Uterus (tissue), 4 donors: ENCODE data around the gene SARS2. TPM values are rescaled to one million over a fixed set of nuclear protein-coding genes. Genes with fewer than 3 reads are reported as not detected.

ENCODE experiments used
- DNase-seq, 2 donors: peaks; one replicate each; pipeline ENCODE4 v3.0.0-alpha.2; 2019 to 2020
- H3K27ac ChIP-seq, 2 donors: fragments of 200-600 bp; sonication (generic); 1 replicate in 1 of 2; 2 replicates in 1 of 2; pipeline ENCODE4 v1.5.1; 2016 to 2018
- H3K27me3 ChIP-seq, 2 donors: fragments of 200-600 bp; sonication (generic); one replicate each; pipeline ENCODE4 v1.5.1; 2018 to 2019; ENCODE audit warnings: control low read depth in 1 of 2
- H3K36me3 ChIP-seq, 2 donors: fragments of 200-600 bp; sonication (generic); one replicate each; pipeline ENCODE4 v1.5.1; 2019; ENCODE audit warnings: control low read depth in 1 of 2
- H3K4me1 ChIP-seq, 2 donors: fragments of 200-600 bp; sonication (generic); one replicate each; pipeline ENCODE4 v1.5.1; 2018 to 2019; ENCODE audit warnings: control low read depth in 1 of 2
- H3K4me3 ChIP-seq, 2 donors: fragments of 200-600 bp; sonication (generic); 1 replicate in 1 of 2; 2 replicates in 1 of 2; pipeline ENCODE4 v1.5.1; 2018 to 2019; ENCODE audit warnings: mild to moderate bottlenecking in 1 of 2
- H3K9me3 ChIP-seq, 2 donors: fragments of 200-600 bp; sonication (generic); one replicate each; pipeline ENCODE4 v1.5.1; 2019; ENCODE audit warnings: control low read depth in 1 of 2
- POLR2A ChIP-seq, 2 donors: fragments of 450-650 bp; IDR thresholded peaks; one replicate each; pipeline ENCODE4 v1.6.1; 2016; ENCODE audit warnings: antibody characterized with exemption in 2 of 2, mild to moderate bottlenecking in 1 of 2, moderate library complexity in 1 of 2
- intact Hi-C: fragments of 100-400 bp; cut with DNase I; formaldehyde crosslinking; loops from one replicate; pipeline ENCODE4 v1.15.1; 2023; ENCODE audit warnings: low total_unique reads
- total RNA-seq, 4 donors: library from RNA; depleted of rRNA in 3 of 4; stranded (reverse); fragments of >200 nt in 3 of 4; gene quantifications; one replicate each; pipeline versions ENCODE4 v1.1.0 to v1.2.4, GENCODE V29; 2014 to 2023
- TF ChIP-seq, protein P1 (sequence below), 4 experiments: fragments of 200-600 bp in 2 of 4; fragments of 450-650 bp in 2 of 4; sonication (generic) in 2 of 4; IDR thresholded peaks; one replicate each; pipeline ENCODE4 v1.5.1; 2016 to 2019; ENCODE audit warnings: antibody characterized with exemption in 4 of 4, mild to moderate bottlenecking in 2 of 4, moderate library complexity in 1 of 4
- donor health status: DM: yes; HTN: yes; CAD: no.

SARS2 gene
- total RNA-seq, 4 donors from 2014 or later, result 1.3 to 18.4 (median 10.6) TPM

DNA sequence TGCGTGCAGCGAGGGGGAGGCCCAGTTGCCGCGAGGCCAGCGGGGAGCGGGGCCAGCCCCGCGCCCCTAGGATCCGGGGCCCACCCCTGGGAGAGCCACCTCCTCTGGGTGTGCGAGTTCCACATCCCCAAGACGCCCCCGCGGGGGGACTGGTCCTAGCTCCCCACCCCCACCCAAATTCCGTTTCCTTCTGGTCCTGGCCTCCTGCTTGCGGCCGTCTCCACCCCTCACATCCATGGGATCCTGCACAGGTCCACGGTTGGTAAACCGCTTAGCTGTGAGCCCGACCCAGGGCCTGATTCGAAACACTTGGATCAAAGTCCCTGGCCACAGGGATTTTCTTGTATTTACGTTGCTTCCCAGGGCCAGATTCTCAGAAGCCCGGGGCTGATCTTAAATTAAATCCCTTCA is 45.3 kb upstream of the SARS2 start:
- H3K27ac ChIP-seq, result peak overlapping the region; percentile 94 to 96
- H3K36me3 ChIP-seq, result no peaks in the 10 kb centered on the region
- H3K9me3 ChIP-seq, result no peaks in the 10 kb centered on the region
- TF ChIP-seq, protein P1, sequence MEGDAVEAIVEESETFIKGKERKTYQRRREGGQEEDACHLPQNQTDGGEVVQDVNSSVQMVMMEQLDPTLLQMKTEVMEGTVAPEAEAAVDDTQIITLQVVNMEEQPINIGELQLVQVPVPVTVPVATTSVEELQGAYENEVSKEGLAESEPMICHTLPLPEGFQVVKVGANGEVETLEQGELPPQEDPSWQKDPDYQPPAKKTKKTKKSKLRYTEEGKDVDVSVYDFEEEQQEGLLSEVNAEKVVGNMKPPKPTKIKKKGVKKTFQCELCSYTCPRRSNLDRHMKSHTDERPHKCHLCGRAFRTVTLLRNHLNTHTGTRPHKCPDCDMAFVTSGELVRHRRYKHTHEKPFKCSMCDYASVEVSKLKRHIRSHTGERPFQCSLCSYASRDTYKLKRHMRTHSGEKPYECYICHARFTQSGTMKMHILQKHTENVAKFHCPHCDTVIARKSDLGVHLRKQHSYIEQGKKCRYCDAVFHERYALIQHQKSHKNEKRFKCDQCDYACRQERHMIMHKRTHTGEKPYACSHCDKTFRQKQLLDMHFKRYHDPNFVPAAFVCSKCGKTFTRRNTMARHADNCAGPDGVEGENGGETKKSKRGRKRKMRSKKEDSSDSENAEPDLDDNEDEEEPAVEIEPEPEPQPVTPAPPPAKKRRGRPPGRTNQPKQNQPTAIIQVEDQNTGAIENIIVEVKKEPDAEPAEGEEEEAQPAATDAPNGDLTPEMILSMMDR (IDR thresholded peaks at IDR 0.05), result no peak
- TF ChIP-seq POLR2A (IDR thresholded peaks at IDR 0.05), result no peak
- peak overlapping the region; percentile 72 to 75 for H3K4me3 ChIP-seq
- intact Hi-C loops, result no loop called here
- no peaks in the 10 kb centered on the region for H3K4me1 ChIP-seq
- peak in 1 of 2 donors; percentile 51 for DNase-seq
- H3K27me3 ChIP-seq, result no peaks in the 10 kb centered on the region

DNA sequence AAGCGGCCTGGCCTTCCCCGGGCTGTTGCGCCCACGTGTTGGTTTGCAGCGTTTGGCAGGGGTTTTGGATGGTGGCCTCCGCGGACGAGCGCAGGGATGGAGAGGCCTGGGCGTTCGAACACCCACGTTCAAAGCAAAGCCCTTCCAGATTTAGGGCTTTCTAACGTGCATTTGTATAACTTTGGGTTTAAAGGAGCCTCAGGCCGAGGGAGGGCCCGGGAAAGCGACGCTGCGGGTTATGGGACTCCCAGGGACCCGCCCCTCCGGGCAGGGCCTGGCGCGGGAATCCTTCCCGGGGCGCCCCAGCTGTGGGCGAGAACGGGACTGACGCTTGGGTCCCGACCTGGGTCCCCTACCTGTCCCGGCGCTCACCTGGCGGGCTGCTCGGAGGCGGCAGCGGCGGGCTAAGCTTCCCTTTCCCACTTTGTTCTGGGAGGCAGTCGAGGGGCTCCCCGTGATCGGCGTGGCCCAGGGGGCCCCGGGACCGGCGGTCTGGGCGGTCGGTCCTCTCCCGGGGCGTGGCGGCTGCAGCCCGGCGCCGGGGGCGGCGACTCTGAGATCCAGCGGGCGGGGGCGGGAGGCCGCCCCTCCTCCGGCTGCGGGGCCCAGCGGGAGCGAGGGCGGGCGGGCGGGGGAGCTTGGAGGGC is 44.8 kb upstream of the SARS2 start, which contains the start of gene FBXO17:
FBXO17 (minus strand) TSS at position 529 of the 647 bp plus-strand sequence. CDS start 25,423 bp downstream, outside the sequence.
- no peaks in the 10 kb centered on the region for H3K27me3 ChIP-seq
- no peaks in the 10 kb centered on the region for H3K4me1 ChIP-seq
- intact Hi-C loops, result no loop called here
- H3K36me3 ChIP-seq, result no peaks in the 10 kb centered on the region
- H3K4me3 ChIP-seq, result peak within 1 kb of the TSS; percentile 72 to 75
- H3K9me3 ChIP-seq, result no peaks in the 10 kb centered on the region
- TF ChIP-seq, protein P1 (IDR thresholded peaks at IDR 0.05), result peak in 1 of 4 experiments; percentile 9
- peak in 1 of 2 donors; percentile 40 for TF ChIP-seq POLR2A (IDR thresholded peaks at IDR 0.05)
- DNase-seq, result peak; percentile 51 to 75
- H3K27ac ChIP-seq, result peak within 1 kb of the TSS; percentile 94 to 96

DNA sequence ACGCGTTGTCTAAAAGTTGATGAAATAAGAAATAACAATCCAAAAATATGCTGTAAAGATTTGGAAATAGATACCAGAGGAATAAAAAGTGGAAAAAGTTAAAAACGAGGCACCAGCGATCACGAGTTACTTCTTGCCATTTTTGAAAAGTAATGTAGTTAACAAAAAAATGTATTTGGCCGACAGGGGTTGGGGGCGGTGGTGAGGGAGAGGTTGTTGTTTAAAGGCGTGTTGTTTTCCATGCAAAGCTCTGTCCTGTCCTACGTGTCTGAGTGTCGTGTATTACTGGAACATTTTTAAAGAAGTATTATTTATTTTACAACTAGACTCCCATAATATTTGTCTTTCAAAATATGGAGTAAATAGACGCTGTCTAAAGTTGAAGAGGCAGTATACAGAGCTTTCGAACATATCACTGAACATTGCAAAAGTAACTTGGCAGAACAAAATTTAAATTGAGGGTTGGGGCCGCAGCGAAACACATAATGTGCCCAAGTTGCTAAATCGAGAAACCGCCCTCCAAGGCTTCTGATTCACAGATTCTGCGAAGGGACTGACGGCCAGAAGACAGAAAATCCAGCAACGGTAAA is 44.2 kb upstream of the SARS2 start:
- intact Hi-C loops, result no loop called here
- Histone ChIP-seq H3K4me1 (no peaks in the 10 kb centered on the region), H3K4me3 (peak overlapping the region; percentile 72 to 75), H3K27me3 (no peaks in the 10 kb centered on the region), H3K36me3 (no peaks in the 10 kb centered on the region), H3K9me3 (no peaks in the 10 kb centered on the region), H3K27ac (peak overlapping the region; percentile 94 to 96)
- TF ChIP-seq POLR2A (IDR thresholded peaks at IDR 0.05), result no peak
- TF ChIP-seq, protein P1 (IDR thresholded peaks at IDR 0.05), result no peak
- DNase-seq, result no peak

DNA sequence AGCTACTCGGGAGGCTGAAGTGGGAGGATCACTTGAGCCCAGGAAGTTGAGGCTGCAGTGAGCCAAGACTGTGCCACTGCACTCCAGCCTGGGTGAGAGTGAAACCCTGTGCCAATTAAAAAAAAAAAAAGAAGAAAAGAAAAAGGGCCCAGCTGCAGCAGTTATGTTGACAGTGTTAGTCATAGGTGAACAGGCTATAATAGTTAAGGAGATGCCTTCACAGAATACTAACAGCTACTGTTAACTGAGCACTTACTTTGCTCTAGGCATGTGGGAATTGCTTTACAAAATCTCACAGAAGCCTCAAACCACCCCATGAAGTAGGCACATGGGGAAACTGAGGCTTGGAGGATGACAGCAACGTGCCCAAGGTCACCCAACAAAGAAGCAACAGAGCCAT is 41.1 kb upstream of the SARS2 start:
- H3K27ac ChIP-seq, result no peak overlapping the region
- intact Hi-C loops, result no loop called here
- H3K4me1 ChIP-seq, result no peaks in the 10 kb centered on the region
- H3K4me3 ChIP-seq, result no peak overlapping the region
- no peaks in the 10 kb centered on the region for H3K9me3 ChIP-seq
- TF ChIP-seq, protein P1 (IDR thresholded peaks at IDR 0.05), result no peak
- TF ChIP-seq POLR2A (IDR thresholded peaks at IDR 0.05), result no peak
- no peaks in the 10 kb centered on the region for H3K27me3 ChIP-seq
- DNase-seq, result no peak
- no peaks in the 10 kb centered on the region for H3K36me3 ChIP-seq
